Ishikawa (cell line): Measurements from ENCODE around the gene ZNF678.

ENCODE experiments used
- CEBPB ChIP-seq: IDR thresholded peaks from 2 replicates; pipeline ENCODE4 v1.6.1; 2012
- CREB1 ChIP-seq: IDR thresholded peaks from 2 replicates; pipeline ENCODE4 v1.6.1; 2012; ENCODE audit warnings: low read depth
- EP300 ChIP-seq: IDR thresholded peaks from 2 replicates; pipeline ENCODE4 v1.6.1; 2012; ENCODE audit warnings: borderline replicate concordance
- FOXM1 ChIP-seq: IDR thresholded peaks from 2 replicates; pipeline ENCODE4 v1.6.1; 2012; ENCODE audit warnings: low read depth, borderline replicate concordance
- MAX ChIP-seq: IDR thresholded peaks from 2 replicates; pipeline ENCODE4 v1.6.1; 2012
- RAD21 ChIP-seq: IDR thresholded peaks from 2 replicates; pipeline ENCODE4 v1.6.1; 2012; ENCODE audit warnings: low read depth
- REST ChIP-seq: IDR thresholded peaks from 2 replicates; pipeline ENCODE4 v1.6.1; 2012; ENCODE audit warnings: low read depth, mild to moderate bottlenecking
- TAF1 ChIP-seq: IDR thresholded peaks from 2 replicates; pipeline ENCODE4 v1.6.1; 2012; ENCODE audit warnings: low read depth, mild to moderate bottlenecking
- TCF12 ChIP-seq: IDR thresholded peaks from 2 replicates; pipeline ENCODE4 v1.6.1; 2012; ENCODE audit warnings: low read depth
- TEAD4 ChIP-seq: IDR thresholded peaks from 2 replicates; pipeline ENCODE4 v1.6.1; 2012
- USF1 ChIP-seq: IDR thresholded peaks from 2 replicates; pipeline ENCODE4 v1.6.1; 2012
- YY1 ChIP-seq: IDR thresholded peaks from 2 replicates; pipeline ENCODE4 v1.6.1; 2012; ENCODE audit warnings: low read depth

GRCh38 chr1:227557962-227558725, 5.2 kb upstream of the ZNF678 start:
- TF ChIP-seq USF1 (no peak), TEAD4 (no peak), MAX (no peak), RAD21 (no peak), FOXM1 (no peak), CEBPB (no peak), EP300 (no peak), TAF1 (no peak), YY1 (no peak), TCF12 (no peak), CREB1 (no peak), REST (no peak)
